Measurements from ENCODE around the gene IFT122. TPM values are rescaled to one million over a fixed set of nuclear protein-coding genes. Genes with fewer than 3 reads are reported as not detected.

Gene IFT122
- total RNA-seq, 1 donor from 2014 or later = 26.5 TPM

DNA sequence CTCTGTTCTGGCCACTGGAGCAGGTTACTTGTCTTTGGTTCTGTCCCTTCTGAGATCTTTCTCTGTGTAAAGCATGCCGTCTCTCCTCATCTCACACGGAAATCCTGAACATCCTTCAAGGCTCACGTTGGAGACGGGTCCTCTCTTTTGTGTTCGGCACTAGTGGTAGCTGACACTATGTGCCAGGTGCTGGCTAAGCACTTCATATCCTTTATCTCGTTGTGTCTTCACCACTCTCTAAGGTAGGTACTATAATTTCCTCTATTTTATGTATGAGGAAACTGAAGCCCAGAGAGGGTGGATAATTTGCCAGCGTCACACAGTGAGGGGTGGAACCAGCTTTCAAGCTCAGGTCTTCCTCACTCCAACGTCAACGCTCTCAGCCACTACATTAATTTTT, 1.2 kb downstream of the IFT122 start:
- intact Hi-C loops (cut with DNase I) = no loop called here
- ATAC-seq = no peak
- Histone ChIP-seq H3K27ac (peak overlapping the region; percentile 94), H3K9me3 (no peaks in the 10 kb centered on the region), H3K4me3 (peak overlapping the region; percentile 89), H3K27me3 (no peaks in the 10 kb centered on the region), H3K36me3 (peaks cover 17% of the 10 kb centered on the region), H3K4me1 (peaks cover 34% of the 10 kb centered on the region)
- DNase-seq = no peak
- TF ChIP-seq CTCF (IDR thresholded peaks at IDR 0.05) = no peak

DNA sequence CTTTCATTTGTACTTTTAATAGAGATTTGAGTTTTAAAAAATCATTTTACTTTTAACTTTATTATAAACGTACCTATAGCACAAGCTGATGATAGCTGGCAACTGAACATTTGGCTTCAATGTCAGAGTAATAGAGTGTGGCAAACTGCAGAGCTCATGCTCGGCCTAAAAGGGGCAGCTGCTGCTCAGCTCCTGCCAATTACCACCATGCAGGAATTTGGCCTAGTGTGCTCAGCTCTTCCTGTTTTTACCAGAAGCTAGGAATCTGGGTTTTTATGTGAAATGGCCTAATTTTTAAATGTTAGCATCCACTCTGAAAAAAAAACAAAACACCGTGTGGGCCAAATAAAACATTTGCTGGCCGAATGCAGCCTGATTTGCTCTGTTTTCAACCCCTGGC, 1.8 kb downstream of the IFT122 start:
- TF ChIP-seq CTCF (IDR thresholded peaks at IDR 0.05) = no peak
- no peak for ATAC-seq
- DNase-seq = no peak

GRCh38 chr3:129442486-129442885, 2.5 kb downstream of the IFT122 start:
- no peak for DNase-seq
- Histone ChIP-seq H3K27ac (peak overlapping the region; percentile 94), H3K36me3 (peaks cover 4% of the 10 kb centered on the region), H3K4me3 (no peak overlapping the region), H3K4me1 (peaks cover 33% of the 10 kb centered on the region), H3K27me3 (no peaks in the 10 kb centered on the region), H3K9me3 (no peaks in the 10 kb centered on the region)
- intact Hi-C loops (cut with DNase I) = no loop called here
- TF ChIP-seq CTCF (IDR thresholded peaks at IDR 0.05) = no peak
- ATAC-seq = no peak

More for the DNA sequence above, 1.8 kb downstream of the IFT122 start:
- peaks cover 11% of the 10 kb centered on the region for H3K36me3 ChIP-seq
- H3K27ac ChIP-seq = peak overlapping the region; percentile 94
- H3K9me3 ChIP-seq = no peaks in the 10 kb centered on the region
- peak overlapping the region; percentile 89 for H3K4me3 ChIP-seq
- H3K4me1 ChIP-seq = peaks cover 34% of the 10 kb centered on the region
- intact Hi-C loops (cut with DNase I) = no loop called here
- H3K27me3 ChIP-seq = no peaks in the 10 kb centered on the region

- Histone ChIP-seq H3K4me1 (peaks cover 28% of the 10 kb centered on the region), H3K27me3 (no peaks in the 10 kb centered on the region), H3K4me3 (no peak overlapping the region), H3K36me3 (no peaks in the 10 kb centered on the region), H3K27ac (peak overlapping the region; percentile 94), H3K9me3 (no peaks in the 10 kb centered on the region)
- intact Hi-C loops (cut with DNase I) = no loop called here
- no peak for TF ChIP-seq CTCF (IDR thresholded peaks at IDR 0.05)
- ATAC-seq = no peak
- DNase-seq = no peak
These were observed 2.9 kb downstream of the IFT122 start for GRCh38 chr3:129442947-129443346.

- intact Hi-C loops (cut with DNase I) = no loop called here
- TF ChIP-seq CTCF (IDR thresholded peaks at IDR 0.05) = no peak
- H3K27ac ChIP-seq = no peak overlapping the region
- no peak overlapping the region for H3K4me3 ChIP-seq
- H3K27me3 ChIP-seq = no peaks in the 10 kb centered on the region
- H3K36me3 ChIP-seq = no peaks in the 10 kb centered on the region
- H3K9me3 ChIP-seq = no peaks in the 10 kb centered on the region
- ATAC-seq (no peak), DNase-seq (no peak)
- peaks cover 29% of the 10 kb centered on the region for H3K4me1 ChIP-seq
These were observed 5.4 kb downstream of the IFT122 start for GRCh38 chr3:129445471-129445870.

- H3K27ac ChIP-seq = no peak overlapping the region
- DNase-seq (no peak), ATAC-seq (no peak)
- no peak overlapping the region for H3K4me3 ChIP-seq
- intact Hi-C loops (cut with DNase I) = no loop called here
- H3K9me3 ChIP-seq = no peaks in the 10 kb centered on the region
- no peak for TF ChIP-seq CTCF (IDR thresholded peaks at IDR 0.05)
- H3K36me3 ChIP-seq = peaks cover 9% of the 10 kb centered on the region
- peaks cover 17% of the 10 kb centered on the region for H3K4me1 ChIP-seq
- no peaks in the 10 kb centered on the region for H3K27me3 ChIP-seq
These were observed 6.9 kb downstream of the IFT122 start for GRCh38 chr3:129446926-129447325.

Data from upper lobe of right lung (tissue), 1 donor.